ENCODE measurements around the gene FUCA1. TPM values are rescaled to one million over a fixed set of nuclear protein-coding genes. Genes with fewer than 3 reads are reported as not detected.

FUCA1 gene
- polyA plus RNA-seq (2012; ENCODE audit: missing spikeins): 48.9 TPM

DNA sequence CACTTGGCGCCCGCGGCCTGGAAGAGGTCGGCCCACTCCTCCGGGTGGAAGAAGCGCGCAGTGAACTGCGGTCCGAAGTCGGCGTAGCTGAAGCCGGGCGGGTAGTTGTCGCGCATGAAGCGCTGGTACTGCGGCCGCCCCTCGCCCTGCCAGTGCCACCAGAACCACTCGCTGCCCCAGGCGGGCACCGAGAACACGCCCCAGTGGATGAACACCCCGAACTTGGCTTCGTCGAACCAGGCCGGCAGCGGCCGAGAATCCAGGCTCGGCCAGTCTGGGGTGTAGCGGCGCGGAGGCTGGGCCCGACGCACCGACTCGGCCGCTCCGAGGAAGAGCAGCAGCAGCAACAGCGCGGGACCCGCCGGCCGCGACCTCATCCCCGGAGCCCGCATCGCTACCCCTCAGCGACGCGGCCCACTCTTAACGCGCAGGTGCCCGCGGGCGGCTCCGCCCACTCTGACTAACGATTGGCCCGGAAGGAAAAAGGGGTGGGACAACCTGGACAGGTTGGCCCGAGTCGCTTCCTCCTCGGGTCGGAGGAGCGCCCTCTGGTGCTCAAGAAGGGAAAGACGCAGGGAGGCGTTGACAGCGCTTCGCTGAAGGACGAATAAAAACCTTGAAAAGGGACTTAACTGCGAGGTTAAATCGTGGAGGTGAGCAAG lies at the start of gene FUCA1:
Gene FUCA1, minus strand, starts transcription at position 396 of the 662 bp plus-strand sequence. Its CDS starts 4 bp downstream, at position 392.
- peak; percentile 96 for DNase-seq (ENCODE audit: insufficient read length)
- TF ChIP-seq TAF1 (IDR thresholded peaks at IDR 0.05; ENCODE audit: borderline replicate concordance, low read depth, low read length) (0 out of 2 replicates have a peak, but pooled peaks have one; percentile 10), POLR2AphosphoS5 (IDR thresholded peaks at IDR 0.05; ENCODE audit: low read depth, low read length) (peak; percentile 71), POLR2A (IDR thresholded peaks at IDR 0.05; ENCODE audit: low read depth, low read length) (peak; percentile 79; the same call in 1 of the 2 replicates)
- FAIRE-seq: peak; percentile 96

DNA sequence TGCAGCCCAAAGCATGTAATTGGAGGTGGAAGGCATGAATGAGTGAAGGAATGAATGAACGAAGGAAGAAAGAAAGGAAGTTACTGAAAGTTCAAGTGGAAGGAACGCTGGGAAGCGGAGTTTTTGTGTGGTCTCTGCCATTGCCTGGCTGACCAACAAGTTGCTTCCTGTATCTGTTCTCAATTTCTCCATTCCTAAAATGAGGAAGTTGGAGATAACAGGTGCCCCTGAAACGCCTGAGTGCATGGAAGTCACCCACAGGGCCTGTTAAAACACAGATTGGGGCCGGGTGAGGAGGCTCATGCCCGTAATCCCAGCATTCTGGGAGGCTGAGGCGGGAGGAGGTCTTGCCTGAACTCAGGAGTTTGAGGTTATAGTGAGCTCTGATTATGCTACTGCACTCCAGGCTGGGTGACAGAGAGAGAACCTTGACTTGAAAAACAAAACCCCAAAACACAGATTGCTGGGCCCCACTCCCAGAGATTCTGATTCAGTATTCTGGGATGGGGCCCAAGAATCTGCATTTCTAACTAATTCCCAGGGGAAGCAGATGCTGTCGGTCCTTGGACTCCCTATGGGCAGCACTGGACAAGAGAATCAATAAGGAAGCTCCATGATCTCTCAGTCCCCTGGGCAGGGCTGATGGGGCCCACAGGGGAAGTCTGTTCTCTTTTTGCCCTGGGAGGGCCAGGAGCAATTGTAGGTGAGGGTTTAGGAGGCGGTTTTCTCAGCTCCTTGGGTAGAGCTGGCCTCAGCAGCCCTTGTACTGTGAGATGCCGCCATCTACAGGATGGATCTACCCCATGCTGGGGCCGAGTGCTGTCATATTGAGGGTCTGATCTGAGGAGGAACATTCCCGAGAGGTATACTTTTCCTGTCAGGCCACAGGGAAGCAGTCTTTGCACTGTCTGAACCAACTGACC lies 48.4 kb upstream of the FUCA1 start:
- FAIRE-seq (peak; percentile 95), DNase-seq (ENCODE audit: insufficient read length) (peak; percentile 66)
- TF ChIP-seq POLR2AphosphoS5 (IDR thresholded peaks at IDR 0.05; ENCODE audit: low read depth, low read length): no peak
- no peak for TF ChIP-seq POLR2A (IDR thresholded peaks at IDR 0.05; ENCODE audit: low read depth, low read length)
- TF ChIP-seq TAF1 (IDR thresholded peaks at IDR 0.05; ENCODE audit: borderline replicate concordance, low read depth, low read length): no peak

- TF ChIP-seq POLR2A (IDR thresholded peaks at IDR 0.05; ENCODE audit: low read depth, low read length): no peak
- no peak for TF ChIP-seq POLR2AphosphoS5 (IDR thresholded peaks at IDR 0.05; ENCODE audit: low read depth, low read length)
- TF ChIP-seq TAF1 (IDR thresholded peaks at IDR 0.05; ENCODE audit: borderline replicate concordance, low read depth, low read length): no peak
- no peak for FAIRE-seq
- DNase-seq (ENCODE audit: insufficient read length): no peak
Measured at GRCh38 chr1:23915466-23915865, 47.4 kb upstream of the FUCA1 start.

DNA sequence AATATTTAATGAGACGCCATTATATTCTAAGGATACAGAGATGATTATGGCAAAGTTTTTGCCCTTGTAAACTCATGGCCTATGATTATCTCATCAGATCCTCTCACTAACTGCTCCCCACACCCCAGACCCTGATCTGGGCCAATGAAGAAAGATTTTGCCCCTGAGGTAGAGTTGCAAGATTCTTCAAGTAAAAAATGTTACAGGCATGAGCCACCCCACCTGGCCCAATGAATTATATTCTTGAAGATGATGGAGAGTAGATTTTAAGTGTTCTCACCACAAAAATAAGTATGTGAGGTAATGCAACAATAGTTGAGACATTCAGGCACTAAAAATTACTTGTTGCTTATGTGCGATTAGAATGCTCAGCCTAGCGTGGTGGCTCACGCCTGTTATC lies 46.8 kb upstream of the FUCA1 start:
- TF ChIP-seq POLR2AphosphoS5 (IDR thresholded peaks at IDR 0.05; ENCODE audit: low read depth, low read length) (no peak), POLR2A (IDR thresholded peaks at IDR 0.05; ENCODE audit: low read depth, low read length) (no peak), TAF1 (IDR thresholded peaks at IDR 0.05; ENCODE audit: borderline replicate concordance, low read depth, low read length) (no peak)
- DNase-seq (ENCODE audit: insufficient read length) (no peak), FAIRE-seq (no peak)

GRCh38 chr1:23913212-23913880 lies 45.3 kb upstream of the FUCA1 start, which contains the start of gene CNR2:
CNR2 (minus strand) TSS chr1:23913362; CDS start chr1:23875617, 37,745 bp downstream.
- DNase-seq (ENCODE audit: insufficient read length) (no peak), FAIRE-seq (peak; percentile 36)
- TF ChIP-seq TAF1 (IDR thresholded peaks at IDR 0.05; ENCODE audit: borderline replicate concordance, low read depth, low read length) (no peak), POLR2A (IDR thresholded peaks at IDR 0.05; ENCODE audit: low read depth, low read length) (peak; percentile 75), POLR2AphosphoS5 (IDR thresholded peaks at IDR 0.05; ENCODE audit: low read depth, low read length) (peak; percentile 60; the same call in 1 of the 2 replicates)

- no peak; the same call in 1 of the 2 replicates for TF ChIP-seq POLR2A (IDR thresholded peaks at IDR 0.05; ENCODE audit: low read depth, low read length)
- no peak for TF ChIP-seq POLR2AphosphoS5 (IDR thresholded peaks at IDR 0.05; ENCODE audit: low read depth, low read length)
- no peak for TF ChIP-seq TAF1 (IDR thresholded peaks at IDR 0.05; ENCODE audit: borderline replicate concordance, low read depth, low read length)
- no peak for FAIRE-seq
- DNase-seq (ENCODE audit: insufficient read length): no peak
Measured at GRCh38 chr1:23911921-23912320, 43.8 kb upstream of the FUCA1 start.

DNA sequence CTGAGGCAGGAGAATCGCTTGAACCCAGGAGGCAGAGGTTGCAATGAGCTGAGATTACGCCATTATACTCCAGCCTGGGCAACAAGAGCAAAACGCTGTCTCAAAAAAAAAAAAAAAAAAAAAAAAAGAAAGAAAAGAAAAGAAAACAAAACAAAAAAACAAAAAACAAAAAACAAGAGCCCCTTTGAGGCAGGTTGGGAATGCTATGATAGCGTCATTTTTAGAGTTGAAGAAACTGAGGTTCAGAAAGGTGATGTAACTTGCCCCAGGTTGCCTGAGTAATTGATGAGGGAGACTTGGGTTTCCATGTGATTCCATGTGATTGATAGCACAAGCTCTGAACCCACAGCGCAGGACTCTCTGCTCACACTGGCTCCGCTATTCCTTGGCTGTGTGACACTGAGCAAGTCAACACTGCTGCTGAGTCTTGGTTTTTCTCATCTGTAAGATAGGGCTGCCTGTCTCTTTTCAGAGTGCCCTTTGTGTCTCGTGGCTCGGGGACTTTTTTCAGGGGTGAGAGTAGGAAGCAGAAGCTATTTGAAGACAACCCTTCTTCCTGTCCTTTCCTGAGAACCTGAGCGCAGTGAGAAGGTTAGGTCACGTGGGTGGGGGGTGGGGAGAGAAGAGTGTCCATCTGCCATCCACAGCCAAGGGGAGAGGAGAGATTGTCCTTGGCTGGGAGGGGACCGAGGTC lies 42.6 kb upstream of the FUCA1 start:
- DNase-seq (ENCODE audit: insufficient read length) (no peak), FAIRE-seq (peak; percentile 88)

GRCh38 chr1:23910144-23910543 lies 42.1 kb upstream of the FUCA1 start:
- FAIRE-seq: no peak

More for the DNA sequence above, 42.6 kb upstream of the FUCA1 start:
- TF ChIP-seq POLR2AphosphoS5 (IDR thresholded peaks at IDR 0.05; ENCODE audit: low read depth, low read length) (peak; percentile 87), TAF1 (IDR thresholded peaks at IDR 0.05; ENCODE audit: borderline replicate concordance, low read depth, low read length) (no peak), POLR2A (IDR thresholded peaks at IDR 0.05; ENCODE audit: low read depth, low read length) (peak; percentile 90)

GRCh38 chr1:23909412-23909811 lies 41.3 kb upstream of the FUCA1 start:
- DNase-seq (ENCODE audit: insufficient read length) (no peak), FAIRE-seq (no peak)
- TF ChIP-seq POLR2A (IDR thresholded peaks at IDR 0.05; ENCODE audit: low read depth, low read length) (no peak), POLR2AphosphoS5 (IDR thresholded peaks at IDR 0.05; ENCODE audit: low read depth, low read length) (no peak), TAF1 (IDR thresholded peaks at IDR 0.05; ENCODE audit: borderline replicate concordance, low read depth, low read length) (no peak)

More at GRCh38 chr1:23910144-23910543, 42.1 kb upstream of the FUCA1 start:
- DNase-seq (ENCODE audit: insufficient read length): no peak
- TF ChIP-seq POLR2A (IDR thresholded peaks at IDR 0.05; ENCODE audit: low read depth, low read length) (no peak), TAF1 (IDR thresholded peaks at IDR 0.05; ENCODE audit: borderline replicate concordance, low read depth, low read length) (no peak), POLR2AphosphoS5 (IDR thresholded peaks at IDR 0.05; ENCODE audit: low read depth, low read length) (no peak)

Measured in GM12892 (cell line).